Daoy (cell line): ENCODE data around the gene MEPCE. TPM values are rescaled to one million over a fixed set of nuclear protein-coding genes. Genes with fewer than 3 reads are reported as not detected.

ENCODE experiments used
- DNase-seq: peaks from one replicate; pipeline ENCODE4 v3.0.0-alpha.2; 2015; ENCODE audit warnings: low read depth
- total RNA-seq: library from RNA; depleted of rRNA; stranded (reverse); fragments of >200 nt; shearing (Covaris generic); gene quantifications from 2 replicates; pipeline ENCODE4 v1.2.3, GENCODE V29; 2014

Gene MEPCE
- total RNA-seq, 1 experiment from 2014 or later = 79.5 TPM

- DNase-seq = no peak
Observed at GRCh38 chr7:100464791-100465190, 35.2 kb downstream of the MEPCE start.

- DNase-seq = no peak
Observed at GRCh38 chr7:100465299-100465698, 35.7 kb downstream of the MEPCE start.

GRCh38 chr7:100465702-100466311, 36.2 kb downstream of the MEPCE start:
- DNase-seq = peak; percentile 91

- no peak for DNase-seq
Observed at GRCh38 chr7:100466653-100467605, 37.3 kb downstream of the MEPCE start.

GRCh38 chr7:100467638-100468373, 38.2 kb downstream of the MEPCE start:
- DNase-seq = no peak

- DNase-seq = peak; percentile 90
Observed at GRCh38 chr7:100469227-100470044, 39.8 kb downstream of the MEPCE start.

GRCh38 chr7:100471021-100471420, 41.4 kb downstream of the MEPCE start:
- DNase-seq = no peak

GRCh38 chr7:100472121-100472851, 42.7 kb downstream of the MEPCE start:
- DNase-seq = no peak

- peak; percentile 83 for DNase-seq
Observed at GRCh38 chr7:100472854-100473499, 43.3 kb downstream of the MEPCE start.

GRCh38 chr7:100475549-100475948, 45.9 kb downstream of the MEPCE start:
- DNase-seq = no peak

- no peak for DNase-seq
Observed at GRCh38 chr7:100476101-100476780, 46.6 kb downstream of the MEPCE start.

- DNase-seq = peak; percentile 47
Observed at GRCh38 chr7:100476903-100477870, 47.6 kb downstream of the MEPCE start.

GRCh38 chr7:100477871-100478267, 48.2 kb downstream of the MEPCE start:
- no peak for DNase-seq

- peak; percentile 98 for DNase-seq
Observed at GRCh38 chr7:100478958-100479660, 49.5 kb downstream of the MEPCE start, which contains the start of gene TSC22D4. TSS of gene TSC22D4 (minus strand) at chr7:100479214. CDS start at chr7:100478038, 1,176 bp downstream.

- no peak for DNase-seq
Observed at GRCh38 chr7:100481466-100481865, 51.8 kb downstream of the MEPCE start.

- DNase-seq = no peak
Observed at GRCh38 chr7:100482728-100483089, 53.1 kb downstream of the MEPCE start.

GRCh38 chr7:100483090-100483721, 53.6 kb downstream of the MEPCE start:
- DNase-seq = peak; percentile 81
